Measurements from ENCODE around the gene LRRC47.

- TF ChIP-seq, protein P1, sequence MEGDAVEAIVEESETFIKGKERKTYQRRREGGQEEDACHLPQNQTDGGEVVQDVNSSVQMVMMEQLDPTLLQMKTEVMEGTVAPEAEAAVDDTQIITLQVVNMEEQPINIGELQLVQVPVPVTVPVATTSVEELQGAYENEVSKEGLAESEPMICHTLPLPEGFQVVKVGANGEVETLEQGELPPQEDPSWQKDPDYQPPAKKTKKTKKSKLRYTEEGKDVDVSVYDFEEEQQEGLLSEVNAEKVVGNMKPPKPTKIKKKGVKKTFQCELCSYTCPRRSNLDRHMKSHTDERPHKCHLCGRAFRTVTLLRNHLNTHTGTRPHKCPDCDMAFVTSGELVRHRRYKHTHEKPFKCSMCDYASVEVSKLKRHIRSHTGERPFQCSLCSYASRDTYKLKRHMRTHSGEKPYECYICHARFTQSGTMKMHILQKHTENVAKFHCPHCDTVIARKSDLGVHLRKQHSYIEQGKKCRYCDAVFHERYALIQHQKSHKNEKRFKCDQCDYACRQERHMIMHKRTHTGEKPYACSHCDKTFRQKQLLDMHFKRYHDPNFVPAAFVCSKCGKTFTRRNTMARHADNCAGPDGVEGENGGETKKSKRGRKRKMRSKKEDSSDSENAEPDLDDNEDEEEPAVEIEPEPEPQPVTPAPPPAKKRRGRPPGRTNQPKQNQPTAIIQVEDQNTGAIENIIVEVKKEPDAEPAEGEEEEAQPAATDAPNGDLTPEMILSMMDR (IDR thresholded peaks at IDR 0.05), result no peak
- TF ChIP-seq POLR2A (IDR thresholded peaks at IDR 0.05) (no peak), EP300 (IDR thresholded peaks at IDR 0.05) (no peak)
Measured at GRCh38 chr1:3776231-3776961, 19.9 kb downstream of the LRRC47 start.
